ENCODE data around the gene RASA2.
"Not testable (repeated sequence)": the region's sequence is repeated elsewhere in the genome, so short reads cannot be mapped to it uniquely, and the experiment has no call there.

RASA2 gene

DNA sequence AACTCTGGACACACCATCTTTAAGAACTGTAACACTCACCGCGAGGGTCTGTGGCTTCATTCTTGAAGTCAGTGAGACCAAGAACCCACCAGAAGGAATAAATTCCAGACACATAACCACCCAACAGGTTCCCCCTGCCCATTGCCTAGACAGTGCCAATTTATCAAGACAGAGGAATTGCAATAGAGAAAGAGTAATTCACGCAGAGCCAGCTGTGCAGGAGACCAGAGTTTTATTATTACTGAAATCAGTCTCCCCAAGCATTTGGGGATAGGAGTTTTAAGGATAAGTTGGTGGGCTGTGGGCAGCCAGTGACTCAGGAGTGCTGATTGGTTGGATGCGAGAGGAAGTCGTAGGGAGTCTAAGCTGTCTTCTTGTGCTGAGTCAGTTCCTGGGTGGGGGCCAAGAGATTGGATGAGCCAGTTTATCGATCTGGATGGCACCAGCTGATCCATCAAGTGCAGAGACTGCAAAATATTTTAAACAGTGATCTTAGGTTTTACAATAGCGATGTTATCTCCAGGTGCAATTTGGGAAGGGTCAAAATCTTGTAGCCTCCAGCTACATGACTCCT lies 142.1 kb downstream of the RASA2 start:
- H3K4me3 ChIP-seq (ENCODE audit: low read length in 2 of 2); H3K4me1 ChIP-seq (ENCODE audit: control insufficient read depth in 2 of 2, insufficient read depth in 2 of 2, low read length in 2 of 2); H3K36me3 ChIP-seq (ENCODE audit: control insufficient read depth in 2 of 2, insufficient read depth in 2 of 2, low read length in 2 of 2); H3K9me3 ChIP-seq (ENCODE audit: control insufficient read depth in 2 of 2, low read length in 2 of 2); H3K27me3 ChIP-seq (ENCODE audit: control insufficient read depth in 2 of 2, insufficient read depth in 2 of 2, low read length in 2 of 2); H3K9ac ChIP-seq (ENCODE audit: low read depth in 1 of 2, low read length in 2 of 2); H3K27ac ChIP-seq (ENCODE audit: low read depth in 2 of 2, low read length in 2 of 2): not testable (repeated sequence)

DNA sequence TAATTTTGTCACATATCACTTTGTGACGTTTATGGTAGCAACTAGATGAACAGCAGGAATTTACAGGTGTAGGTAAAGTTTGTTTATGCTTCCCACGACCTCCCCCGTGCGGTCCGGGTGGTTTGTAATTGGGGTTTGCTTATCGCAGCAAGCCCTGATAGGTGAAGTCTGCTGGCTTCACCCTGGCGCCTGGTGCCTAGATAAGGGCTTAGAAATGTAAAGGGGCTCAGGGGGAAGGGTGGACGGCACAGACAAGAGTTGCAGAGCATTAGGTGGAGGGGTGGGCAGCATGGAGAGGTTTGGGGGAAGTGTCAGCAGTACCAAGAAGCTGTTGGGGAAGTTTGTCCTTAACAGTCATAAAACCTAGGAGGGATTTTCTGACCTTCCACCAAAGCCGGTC lies 143.1 kb downstream of the RASA2 start:
- H3K4me1 ChIP-seq (ENCODE audit: control insufficient read depth in 2 of 2, insufficient read depth in 2 of 2, low read length in 2 of 2), result no peaks in the 10 kb centered on the region
- H3K9ac ChIP-seq (ENCODE audit: low read depth in 1 of 2, low read length in 2 of 2), result no peak overlapping the region
- peaks cover 0 to 2% of the 10 kb centered on the region in 2 donors for H3K27me3 ChIP-seq (ENCODE audit: control insufficient read depth in 2 of 2, insufficient read depth in 2 of 2, low read length in 2 of 2)
- no peak overlapping the region for H3K27ac ChIP-seq (ENCODE audit: low read depth in 2 of 2, low read length in 2 of 2)
- H3K36me3 ChIP-seq (ENCODE audit: control insufficient read depth in 2 of 2, insufficient read depth in 2 of 2, low read length in 2 of 2), result no peaks in the 10 kb centered on the region
- H3K4me3 ChIP-seq (ENCODE audit: low read length in 2 of 2), result no peak overlapping the region
- peaks cover 4 to 5% of the 10 kb centered on the region in 2 donors for H3K9me3 ChIP-seq (ENCODE audit: control insufficient read depth in 2 of 2, low read length in 2 of 2)

DNA sequence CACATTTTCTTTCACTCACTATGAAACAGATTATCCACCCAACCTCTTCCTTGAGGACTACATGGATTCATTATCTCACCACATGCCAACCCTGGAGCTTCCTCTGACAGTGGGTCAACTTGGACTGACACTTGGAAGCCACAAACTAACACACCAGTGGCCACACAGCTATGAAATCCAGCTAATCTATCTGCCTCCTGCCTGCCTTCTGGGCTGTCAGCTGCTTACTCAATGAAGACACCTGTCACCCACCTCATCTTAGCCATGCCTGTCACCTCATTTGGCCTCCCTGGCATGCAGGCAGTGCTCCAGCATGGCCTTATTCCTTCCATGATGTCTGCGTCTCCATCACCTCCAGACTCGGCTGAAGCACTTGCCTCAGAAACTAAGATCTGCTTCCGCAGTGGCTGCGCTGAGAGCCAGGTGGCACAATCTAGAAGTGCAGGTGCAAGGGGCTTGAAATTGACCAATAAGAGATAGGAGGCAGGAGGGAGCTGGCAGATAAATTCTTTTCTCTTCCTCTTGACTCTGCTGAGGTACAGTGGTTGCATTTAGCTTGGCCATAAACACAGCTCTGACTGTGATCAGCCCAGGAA lies 146.1 kb downstream of the RASA2 start:
- Histone ChIP-seq H3K4me3 (ENCODE audit: low read length in 2 of 2) (no peak overlapping the region), H3K9me3 (ENCODE audit: control insufficient read depth in 2 of 2, low read length in 2 of 2) (peaks cover 4 to 5% of the 10 kb centered on the region in 2 donors), H3K27me3 (ENCODE audit: control insufficient read depth in 2 of 2, insufficient read depth in 2 of 2, low read length in 2 of 2) (peaks cover 0 to 2% of the 10 kb centered on the region in 2 donors), H3K36me3 (ENCODE audit: control insufficient read depth in 2 of 2, insufficient read depth in 2 of 2, low read length in 2 of 2) (no peaks in the 10 kb centered on the region), H3K27ac (ENCODE audit: low read depth in 2 of 2, low read length in 2 of 2) (no peak overlapping the region), H3K4me1 (ENCODE audit: control insufficient read depth in 2 of 2, insufficient read depth in 2 of 2, low read length in 2 of 2) (no peaks in the 10 kb centered on the region), H3K9ac (ENCODE audit: low read depth in 1 of 2, low read length in 2 of 2) (no peak overlapping the region)

- peaks cover 0 to 3% of the 10 kb centered on the region in 2 donors for H3K4me1 ChIP-seq (ENCODE audit: control insufficient read depth in 2 of 2, insufficient read depth in 2 of 2, low read length in 2 of 2)
- H3K9ac ChIP-seq (ENCODE audit: low read depth in 1 of 2, low read length in 2 of 2), result no peak overlapping the region
- no peaks in the 10 kb centered on the region for H3K9me3 ChIP-seq (ENCODE audit: control insufficient read depth in 2 of 2, low read length in 2 of 2)
- H3K36me3 ChIP-seq (ENCODE audit: control insufficient read depth in 2 of 2, insufficient read depth in 2 of 2, low read length in 2 of 2), result no peaks in the 10 kb centered on the region
- H3K27ac ChIP-seq (ENCODE audit: low read depth in 2 of 2, low read length in 2 of 2), result no peak overlapping the region
- no peak overlapping the region for H3K4me3 ChIP-seq (ENCODE audit: low read length in 2 of 2)
- no peaks in the 10 kb centered on the region for H3K27me3 ChIP-seq (ENCODE audit: control insufficient read depth in 2 of 2, insufficient read depth in 2 of 2, low read length in 2 of 2)
Measured at GRCh38 chr3:141642215-141642614, 155.4 kb downstream of the RASA2 start.

GRCh38 chr3:141643391-141643790 lies 156.6 kb downstream of the RASA2 start:
- Histone ChIP-seq H3K27ac (ENCODE audit: low read depth in 2 of 2, low read length in 2 of 2) (no peak overlapping the region), H3K9me3 (ENCODE audit: control insufficient read depth in 2 of 2, low read length in 2 of 2) (no peaks in the 10 kb centered on the region), H3K9ac (ENCODE audit: low read depth in 1 of 2, low read length in 2 of 2) (no peak overlapping the region)

GRCh38 chr3:141643796-141644195 lies 157.0 kb downstream of the RASA2 start:
- Histone ChIP-seq H3K27ac (ENCODE audit: low read depth in 2 of 2, low read length in 2 of 2) (no peak overlapping the region), H3K9me3 (ENCODE audit: control insufficient read depth in 2 of 2, low read length in 2 of 2) (no peaks in the 10 kb centered on the region), H3K27me3 (ENCODE audit: control insufficient read depth in 2 of 2, insufficient read depth in 2 of 2, low read length in 2 of 2) (no peaks in the 10 kb centered on the region), H3K36me3 (ENCODE audit: control insufficient read depth in 2 of 2, insufficient read depth in 2 of 2, low read length in 2 of 2) (no peaks in the 10 kb centered on the region), H3K4me1 (ENCODE audit: control insufficient read depth in 2 of 2, insufficient read depth in 2 of 2, low read length in 2 of 2) (peaks cover 0 to 3% of the 10 kb centered on the region in 2 donors), H3K4me3 (ENCODE audit: low read length in 2 of 2) (no peak overlapping the region), H3K9ac (ENCODE audit: low read depth in 1 of 2, low read length in 2 of 2) (no peak overlapping the region)

More at GRCh38 chr3:141643391-141643790, 156.6 kb downstream of the RASA2 start:
- Histone ChIP-seq H3K4me1 (ENCODE audit: control insufficient read depth in 2 of 2, insufficient read depth in 2 of 2, low read length in 2 of 2) (peaks cover 0 to 3% of the 10 kb centered on the region in 2 donors), H3K4me3 (ENCODE audit: low read length in 2 of 2) (no peak overlapping the region), H3K27me3 (ENCODE audit: control insufficient read depth in 2 of 2, insufficient read depth in 2 of 2, low read length in 2 of 2) (no peaks in the 10 kb centered on the region), H3K36me3 (ENCODE audit: control insufficient read depth in 2 of 2, insufficient read depth in 2 of 2, low read length in 2 of 2) (no peaks in the 10 kb centered on the region)

GRCh38 chr3:141644931-141645330 lies 158.1 kb downstream of the RASA2 start:
- Histone ChIP-seq H3K4me1 (ENCODE audit: control insufficient read depth in 2 of 2, insufficient read depth in 2 of 2, low read length in 2 of 2) (peaks cover 0 to 3% of the 10 kb centered on the region in 2 donors), H3K36me3 (ENCODE audit: control insufficient read depth in 2 of 2, insufficient read depth in 2 of 2, low read length in 2 of 2) (no peaks in the 10 kb centered on the region), H3K27me3 (ENCODE audit: control insufficient read depth in 2 of 2, insufficient read depth in 2 of 2, low read length in 2 of 2) (no peaks in the 10 kb centered on the region), H3K27ac (ENCODE audit: low read depth in 2 of 2, low read length in 2 of 2) (no peak overlapping the region), H3K9me3 (ENCODE audit: control insufficient read depth in 2 of 2, low read length in 2 of 2) (no peaks in the 10 kb centered on the region), H3K4me3 (ENCODE audit: low read length in 2 of 2) (no peak overlapping the region), H3K9ac (ENCODE audit: low read depth in 1 of 2, low read length in 2 of 2) (no peak overlapping the region)

GRCh38 chr3:141646760-141647561 lies 160.1 kb downstream of the RASA2 start:
- Histone ChIP-seq H3K9ac (ENCODE audit: low read depth in 1 of 2, low read length in 2 of 2) (no peak overlapping the region), H3K36me3 (ENCODE audit: control insufficient read depth in 2 of 2, insufficient read depth in 2 of 2, low read length in 2 of 2) (no peaks in the 10 kb centered on the region), H3K4me1 (ENCODE audit: control insufficient read depth in 2 of 2, insufficient read depth in 2 of 2, low read length in 2 of 2) (peaks cover 0 to 3% of the 10 kb centered on the region in 2 donors), H3K9me3 (ENCODE audit: control insufficient read depth in 2 of 2, low read length in 2 of 2) (no peaks in the 10 kb centered on the region), H3K27me3 (ENCODE audit: control insufficient read depth in 2 of 2, insufficient read depth in 2 of 2, low read length in 2 of 2) (no peaks in the 10 kb centered on the region), H3K4me3 (ENCODE audit: low read length in 2 of 2) (no peak overlapping the region), H3K27ac (ENCODE audit: low read depth in 2 of 2, low read length in 2 of 2) (no peak overlapping the region)

GRCh38 chr3:141647562-141647915 lies 160.7 kb downstream of the RASA2 start:
- Histone ChIP-seq H3K4me3 (ENCODE audit: low read length in 2 of 2) (no peak overlapping the region), H3K36me3 (ENCODE audit: control insufficient read depth in 2 of 2, insufficient read depth in 2 of 2, low read length in 2 of 2) (no peaks in the 10 kb centered on the region)

More at GRCh38 chr3:141647562-141647915, 160.7 kb downstream of the RASA2 start:
- Histone ChIP-seq H3K4me1 (ENCODE audit: control insufficient read depth in 2 of 2, insufficient read depth in 2 of 2, low read length in 2 of 2) (peaks cover 0 to 3% of the 10 kb centered on the region in 2 donors), H3K9ac (ENCODE audit: low read depth in 1 of 2, low read length in 2 of 2) (no peak overlapping the region), H3K27me3 (ENCODE audit: control insufficient read depth in 2 of 2, insufficient read depth in 2 of 2, low read length in 2 of 2) (no peaks in the 10 kb centered on the region), H3K27ac (ENCODE audit: low read depth in 2 of 2, low read length in 2 of 2) (no peak overlapping the region), H3K9me3 (ENCODE audit: control insufficient read depth in 2 of 2, low read length in 2 of 2) (no peaks in the 10 kb centered on the region)
